Lower lobe of right lung (tissue), 2 donors: ENCODE results near the gene PCDH9. TPM values are rescaled to one million over a fixed set of nuclear protein-coding genes. Genes with fewer than 3 reads are reported as not detected.

Experiments used
- ATAC-seq, 2 donors: fragments of 200-7000 bp; cut with Tn5 transposase; one replicate each; pipeline ENCODE4 v1.9.1; 2020 to 2022; ENCODE audit warnings: mild to moderate bottlenecking in 2 of 2, moderate library complexity in 2 of 2
- DNase-seq: peaks from one replicate; pipeline ENCODE4 v3.0.0-alpha.2; 2020
- H3K27ac ChIP-seq: fragments of 200-600 bp; one replicate; pipeline ENCODE4 v1.8.0; 2022
- H3K27me3 ChIP-seq: fragments of 200-600 bp; one replicate; pipeline ENCODE4 v1.8.0; 2022; ENCODE audit warnings: low read depth
- H3K36me3 ChIP-seq: fragments of 200-600 bp; one replicate; pipeline ENCODE4 v1.8.0; 2022; ENCODE audit warnings: mild to moderate bottlenecking
- H3K4me1 ChIP-seq: fragments of 200-600 bp; one replicate; pipeline ENCODE4 v1.8.0; 2022
- H3K4me3 ChIP-seq: fragments of 200-600 bp; one replicate; pipeline ENCODE4 v1.8.0; 2022; ENCODE audit warnings: mild to moderate bottlenecking
- H3K9me3 ChIP-seq: fragments of 200-600 bp; one replicate; pipeline ENCODE4 v1.8.0; 2022
- intact Hi-C: fragments of 100-400 bp; cut with DNase I; formaldehyde crosslinking; loops from one replicate; pipeline ENCODE4 v1.11.0; 2022
- total RNA-seq: library from RNA; stranded (reverse); fragmentation: NEBNext Ultra II Directional; extraction: Animal tissue kit (Norgen Biotek cat#: 25700); gene quantifications from one replicate; pipeline ENCODE4 v1.2.1, GENCODE V29; 2021
- TF ChIP-seq, protein P1 (sequence below): fragments of 200-600 bp; IDR thresholded peaks from one replicate; pipeline ENCODE4 v1.8.0; 2022; ENCODE audit warnings: antibody characterized with exemption, mild to moderate bottlenecking
- donor health status: DM: no; HTN: yes; CAD: no; lungs with severe emphysema.

The PCDH9 gene
- total RNA-seq, 1 donor from 2014 or later: 8.9 TPM

GRCh38 chr13:67210208-67210607 lies 19.9 kb downstream of the PCDH9 start:
- intact Hi-C loops: no loop called here
- ATAC-seq (no peak), DNase-seq (no peak)
- no peaks in the 10 kb centered on the region for H3K4me1 ChIP-seq
- H3K27me3 ChIP-seq: no peaks in the 10 kb centered on the region
- TF ChIP-seq, protein P1, sequence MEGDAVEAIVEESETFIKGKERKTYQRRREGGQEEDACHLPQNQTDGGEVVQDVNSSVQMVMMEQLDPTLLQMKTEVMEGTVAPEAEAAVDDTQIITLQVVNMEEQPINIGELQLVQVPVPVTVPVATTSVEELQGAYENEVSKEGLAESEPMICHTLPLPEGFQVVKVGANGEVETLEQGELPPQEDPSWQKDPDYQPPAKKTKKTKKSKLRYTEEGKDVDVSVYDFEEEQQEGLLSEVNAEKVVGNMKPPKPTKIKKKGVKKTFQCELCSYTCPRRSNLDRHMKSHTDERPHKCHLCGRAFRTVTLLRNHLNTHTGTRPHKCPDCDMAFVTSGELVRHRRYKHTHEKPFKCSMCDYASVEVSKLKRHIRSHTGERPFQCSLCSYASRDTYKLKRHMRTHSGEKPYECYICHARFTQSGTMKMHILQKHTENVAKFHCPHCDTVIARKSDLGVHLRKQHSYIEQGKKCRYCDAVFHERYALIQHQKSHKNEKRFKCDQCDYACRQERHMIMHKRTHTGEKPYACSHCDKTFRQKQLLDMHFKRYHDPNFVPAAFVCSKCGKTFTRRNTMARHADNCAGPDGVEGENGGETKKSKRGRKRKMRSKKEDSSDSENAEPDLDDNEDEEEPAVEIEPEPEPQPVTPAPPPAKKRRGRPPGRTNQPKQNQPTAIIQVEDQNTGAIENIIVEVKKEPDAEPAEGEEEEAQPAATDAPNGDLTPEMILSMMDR: no peak
- no peak overlapping the region for H3K27ac ChIP-seq
- H3K36me3 ChIP-seq: no peaks in the 10 kb centered on the region
- H3K4me3 ChIP-seq: no peak overlapping the region
- H3K9me3 ChIP-seq: no peaks in the 10 kb centered on the region

- no peak for DNase-seq
- no peaks in the 10 kb centered on the region for H3K4me1 ChIP-seq
- ATAC-seq: no peak
- TF ChIP-seq, protein P1: no peak
- no peak overlapping the region for H3K27ac ChIP-seq
- H3K4me3 ChIP-seq: no peak overlapping the region
- no peaks in the 10 kb centered on the region for H3K36me3 ChIP-seq
- intact Hi-C loops: no loop called here
- H3K9me3 ChIP-seq: no peaks in the 10 kb centered on the region
- no peaks in the 10 kb centered on the region for H3K27me3 ChIP-seq
Observed at GRCh38 chr13:67208552-67208951, 21.6 kb downstream of the PCDH9 start.

DNA sequence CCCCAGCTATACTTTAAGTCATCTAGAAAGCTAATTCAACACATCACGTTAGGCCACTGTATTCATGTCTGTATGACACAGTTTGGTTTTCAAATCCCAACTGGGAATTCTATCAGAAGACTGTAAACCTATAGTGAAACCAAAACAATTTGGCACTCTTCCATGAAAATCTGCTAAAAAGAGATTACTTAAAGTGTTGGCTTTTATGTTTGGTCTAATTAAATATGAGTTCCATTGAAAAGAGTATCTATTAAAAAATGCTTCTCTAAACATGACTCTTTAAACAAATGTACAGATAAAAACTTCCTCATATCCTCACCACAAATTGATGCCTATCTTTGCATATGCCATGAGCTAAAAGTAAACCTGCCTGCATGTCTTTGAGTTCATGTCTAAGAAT lies 25.4 kb downstream of the PCDH9 start:
- no peak overlapping the region for H3K27ac ChIP-seq
- intact Hi-C loops: no loop called here
- H3K9me3 ChIP-seq: no peaks in the 10 kb centered on the region
- H3K4me1 ChIP-seq: no peaks in the 10 kb centered on the region
- no peaks in the 10 kb centered on the region for H3K36me3 ChIP-seq
- DNase-seq: no peak
- H3K4me3 ChIP-seq: no peak overlapping the region
- H3K27me3 ChIP-seq: no peaks in the 10 kb centered on the region
- TF ChIP-seq, protein P1: no peak
- no peak for ATAC-seq

DNA sequence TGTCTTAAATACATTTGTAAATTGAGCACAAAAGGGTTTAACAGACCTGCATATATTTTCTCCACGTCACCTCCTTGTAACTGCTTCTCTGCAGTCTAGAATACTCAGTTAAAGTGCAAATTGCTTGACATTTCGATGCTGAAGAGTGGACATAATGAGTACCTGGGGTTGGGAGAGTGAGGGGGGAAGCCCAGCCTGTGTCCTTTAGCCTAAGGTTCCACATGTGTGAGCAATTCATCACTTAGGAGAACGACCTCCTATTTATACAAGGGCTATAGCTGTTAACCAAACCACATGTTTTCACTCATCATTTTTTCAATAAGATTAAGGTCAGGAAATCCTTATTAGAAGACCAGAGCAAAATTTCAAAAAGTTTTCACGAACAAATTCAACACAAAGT lies 29.5 kb downstream of the PCDH9 start:
- Histone ChIP-seq H3K27ac (no peak overlapping the region), H3K4me3 (no peak overlapping the region), H3K9me3 (no peaks in the 10 kb centered on the region), H3K36me3 (no peaks in the 10 kb centered on the region), H3K4me1 (no peaks in the 10 kb centered on the region), H3K27me3 (no peaks in the 10 kb centered on the region)
- ATAC-seq (no peak), DNase-seq (no peak)
- intact Hi-C loops: no loop called here
- TF ChIP-seq, protein P1: no peak

DNA sequence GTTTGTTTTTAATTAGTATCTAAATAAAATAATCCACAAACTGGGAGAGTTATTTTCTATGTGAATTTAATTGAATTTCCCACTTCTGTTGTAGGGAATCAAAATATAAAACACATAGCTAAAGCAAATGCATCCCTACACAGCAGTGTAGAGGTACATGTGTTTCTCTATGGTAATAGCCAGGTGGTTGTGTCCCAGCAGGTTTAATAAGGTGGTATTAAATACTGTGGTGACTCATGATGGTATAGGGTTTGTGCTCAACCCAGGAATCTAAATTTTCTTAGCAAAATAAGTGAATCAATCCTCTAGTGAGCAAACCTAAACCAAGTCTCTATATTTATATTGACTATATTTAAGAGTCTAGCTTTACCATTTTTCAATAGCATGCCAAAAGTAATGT lies 30.0 kb downstream of the PCDH9 start:
- DNase-seq (no peak), ATAC-seq (no peak)
- Histone ChIP-seq H3K27me3 (no peaks in the 10 kb centered on the region), H3K4me3 (no peak overlapping the region), H3K27ac (no peak overlapping the region), H3K4me1 (no peaks in the 10 kb centered on the region), H3K9me3 (no peaks in the 10 kb centered on the region), H3K36me3 (no peaks in the 10 kb centered on the region)
- intact Hi-C loops: no loop called here
- TF ChIP-seq, protein P1: no peak

GRCh38 chr13:67197704-67198103 lies 32.4 kb downstream of the PCDH9 start:
- DNase-seq (no peak), ATAC-seq (no peak)
- intact Hi-C loops: no loop called here
- Histone ChIP-seq H3K27me3 (no peaks in the 10 kb centered on the region), H3K27ac (no peak overlapping the region), H3K36me3 (no peaks in the 10 kb centered on the region), H3K4me3 (no peak overlapping the region), H3K9me3 (no peaks in the 10 kb centered on the region), H3K4me1 (no peaks in the 10 kb centered on the region)
- TF ChIP-seq, protein P1: no peak
